HCT116 (cell line): Measurements from ENCODE around the gene CAPRIN2. TPM values are rescaled to one million over a fixed set of nuclear protein-coding genes. Genes with fewer than 3 reads are reported as not detected.

ENCODE experiments used
- ATAC-seq: fragments of 200-7000 bp; cut with Tn5 transposase; 2 replicates; pipeline ENCODE4 v1.9.1; 2020; ENCODE audit warnings: mild to moderate bottlenecking, moderate library complexity
- BruUV-seq: library from RNA; stranded (reverse); fragments of 400-500 nt; replicated peaks from 2 replicates; lab custom pipeline; 2021; lab: Mats Ljungman, UMichigan
- CTCF ChIA-PET: fragments of 300-600 bp; sonication (Branson Sonifier 250); formaldehyde crosslinking; loops from one replicate; lab custom pipeline; 2021; ENCODE audit warnings: antibody characterized with exemption; lab: Charles Lee
- POLR2A ChIA-PET: fragments of 300-600, 350-600 bp; sonication (Branson Sonifier 250); formaldehyde crosslinking; loops from one replicate; lab custom pipeline; 2021; ENCODE audit warnings: antibody characterized with exemption; lab: Charles Lee
- RAD21 ChIA-PET, 2 experiments: fragments of 300-600 bp; sonication (Branson Sonifier 250); formaldehyde crosslinking; loops; one replicate each; lab custom pipeline; 2023; ENCODE audit warnings: low total read pairs in 2 of 2; ENCODE audit not compliant: uncharacterized antibody in 2 of 2, unreplicated experiment in 2 of 2, low non-redundant PET in 1 of 2; lab: Charles Lee
- DNase-seq: peaks from one replicate; pipeline ENCODE4 v3.0.0-alpha.2; 2010; ENCODE audit warnings: low read depth, low spot score
- H2AFZ ChIP-seq: fragments of 200-600 bp; shearing (Covaris generic), sonication (generic); 2 replicates; pipeline ENCODE4 v1.6.1; 2017; ENCODE audit warnings: low read depth, mixed run types, mixed read lengths, antibody characterized with exemption, low read length; ENCODE audit not compliant: poor library complexity, severe bottlenecking
- H3K27ac ChIP-seq: 2 replicates; pipeline ENCODE4 v1.5.1; 2012; ENCODE audit warnings: low read depth, low read length
- H3K27me3 ChIP-seq: fragments of 200-600 bp; sonication (generic); 2 replicates; pipeline ENCODE4 v1.6.1; 2016; ENCODE audit warnings: mixed run types, low read length, mixed read lengths; ENCODE audit not compliant: insufficient read depth
- H3K36me3 ChIP-seq, 2 experiments: fragments of 200-500 bp in 1 of 2; fragments of 200-600 bp in 1 of 2; sonication (Bioruptor generic) in 1 of 2; sonication (generic) in 1 of 2; 2 replicates each; pipeline versions ENCODE4 v1.5.1 to v1.6.1; 2014 to 2016; ENCODE audit warnings: low read length in 2 of 2, inconsistent platforms in 1 of 2, mixed read lengths in 1 of 2, mixed run types in 1 of 2; ENCODE audit not compliant: insufficient read depth in 2 of 2, control insufficient read depth in 1 of 2
- H3K4me1 ChIP-seq, 2 experiments: fragments of 200-600 bp in 1 of 2; sonication (generic) in 1 of 2; 2 replicates each; pipeline versions ENCODE4 v1.5.1 to v1.6.1; 2012 to 2017; ENCODE audit warnings: low read length in 2 of 2, inconsistent platforms in 1 of 2, mild to moderate bottlenecking in 1 of 2, mixed read lengths in 1 of 2, mixed run types in 1 of 2, moderate library complexity in 1 of 2; ENCODE audit not compliant: insufficient read depth in 2 of 2, control insufficient read depth in 1 of 2
- H3K4me2 ChIP-seq: fragments of 200-600 bp; sonication (generic); 2 replicates; pipeline ENCODE4 v1.6.1; 2017; ENCODE audit warnings: mixed run types, low read length, mixed read lengths
- H3K4me3 ChIP-seq, 2 experiments: fragments of 200-600 bp in 1 of 2; sonication (generic) in 1 of 2; replicated peaks in 1 of 2; 2 replicates each; pipeline ENCODE4 v1.5.1; 2011 to 2016; ENCODE audit warnings: low read length in 2 of 2, control low read depth in 1 of 2, low read depth in 1 of 2, mild to moderate bottlenecking in 1 of 2, mixed read lengths in 1 of 2, mixed run types in 1 of 2
- H3K79me2 ChIP-seq: fragments of 200-600 bp; sonication (generic); 2 replicates; pipeline ENCODE4 v1.6.1; 2017; ENCODE audit warnings: mild to moderate bottlenecking, mixed run types, low read length, moderate library complexity, mixed read lengths; ENCODE audit not compliant: insufficient read depth
- H3K9ac ChIP-seq: fragments of 200-600 bp; sonication (generic); 2 replicates; pipeline ENCODE4 v1.6.1; 2016; ENCODE audit warnings: low read length, mixed read lengths
- H3K9me2 ChIP-seq: fragments of 200-600 bp; sonication (generic), shearing (Covaris generic); 2 replicates; pipeline ENCODE4 v1.6.1; 2017; ENCODE audit warnings: mixed run types, mild to moderate bottlenecking, moderate library complexity; ENCODE audit not compliant: insufficient read depth
- H3K9me3 ChIP-seq, 2 experiments: fragments of 200-500 bp in 1 of 2; fragments of 200-600 bp in 1 of 2; sonication (Bioruptor generic) in 1 of 2; sonication (generic) in 1 of 2; 2 replicates each; pipeline ENCODE4 v1.6.1; 2014 to 2017; ENCODE audit warnings: low read length in 2 of 2, mixed read lengths in 2 of 2, inconsistent platforms in 1 of 2, low read depth in 1 of 2, mild to moderate bottlenecking in 1 of 2, mixed run types in 1 of 2, moderate library complexity in 1 of 2; ENCODE audit not compliant: control insufficient read depth in 1 of 2, insufficient read depth in 1 of 2
- H4K20me1 ChIP-seq: fragments of 200-600 bp; sonication (generic), shearing (Covaris generic); 2 replicates; pipeline ENCODE4 v1.6.1; 2017; ENCODE audit warnings: mixed run types, mild to moderate bottlenecking, moderate library complexity; ENCODE audit not compliant: insufficient read depth
- CBX3 ChIP-seq: IDR thresholded peaks from 2 replicates; pipeline ENCODE4 v1.6.1; 2012; ENCODE audit warnings: low read depth
- CEBPB ChIP-seq: IDR thresholded peaks from 2 replicates; pipeline ENCODE4 v1.6.1; 2012; ENCODE audit warnings: low read depth
- CTCF ChIP-seq, 3 experiments: fragments of 200-600 bp in 1 of 3; sonication (generic) in 1 of 3; IDR thresholded peaks in 2 of 3; conservative IDR thresholded peaks in 1 of 3; 2 replicates each; pipeline ENCODE4 v1.5.1; 2012 to 2017; ENCODE audit warnings: low read depth in 2 of 3, low read length in 2 of 3, antibody characterized with exemption in 1 of 3, borderline replicate concordance in 1 of 3, control low read depth in 1 of 3, mild to moderate bottlenecking in 1 of 3, mixed read lengths in 1 of 3, mixed run types in 1 of 3, moderate library complexity in 1 of 3; ENCODE audit not compliant: insufficient read depth in 1 of 3
- ELF1 ChIP-seq: IDR thresholded peaks from 2 replicates; pipeline ENCODE4 v1.6.1; 2012; ENCODE audit warnings: low read depth, borderline replicate concordance
- EZH2 ChIP-seq: fragments of 200-600 bp; sonication (generic); IDR thresholded peaks from 2 replicates; pipeline ENCODE4 v1.6.1; 2017; ENCODE audit warnings: antibody characterized with exemption, mixed run types
- EZH2phosphoT487 ChIP-seq: fragments of 200-600 bp; IDR thresholded peaks from 2 replicates; pipeline ENCODE4 v1.6.1; 2018; ENCODE audit warnings: antibody characterized with exemption, borderline replicate concordance
- FOSL1 ChIP-seq: IDR thresholded peaks from 2 replicates; pipeline ENCODE4 v1.6.1; 2012; ENCODE audit warnings: low read depth
- JUND ChIP-seq: IDR thresholded peaks from 2 replicates; pipeline ENCODE4 v1.6.1; 2012
- MAX ChIP-seq: IDR thresholded peaks from 2 replicates; pipeline ENCODE4 v1.6.1; 2012
- POLR2A ChIP-seq: IDR thresholded peaks from 2 replicates; pipeline ENCODE4 v1.7.0; 2011; ENCODE audit warnings: borderline replicate concordance; ENCODE audit not compliant: insufficient read depth, insufficient read length; ENCODE audit errors: extremely low read depth
- POLR2AphosphoS5 ChIP-seq: IDR thresholded peaks from 2 replicates; pipeline ENCODE4 v1.6.1; 2011; ENCODE audit warnings: mild to moderate bottlenecking, low read depth, low read length, moderate library complexity
- RAD21 ChIP-seq: IDR thresholded peaks from 2 replicates; pipeline ENCODE4 v1.6.1; 2012; ENCODE audit warnings: low read depth, mild to moderate bottlenecking
- SIN3A ChIP-seq: IDR thresholded peaks from 2 replicates; pipeline ENCODE4 v1.6.1; 2012; ENCODE audit warnings: low read depth
- SP1 ChIP-seq: IDR thresholded peaks from 2 replicates; pipeline ENCODE4 v1.6.1; 2012; ENCODE audit warnings: low read depth
- TCF7L2 ChIP-seq: IDR thresholded peaks from 2 replicates; pipeline ENCODE4 v1.7.0; 2011; ENCODE audit warnings: borderline replicate concordance, inconsistent platforms; ENCODE audit not compliant: insufficient read depth, insufficient read length; ENCODE audit errors: extremely low read depth
- ZBTB33 ChIP-seq: IDR thresholded peaks from 2 replicates; pipeline ENCODE4 v1.6.1; 2011; ENCODE audit warnings: mild to moderate bottlenecking, low read length, moderate library complexity; ENCODE audit not compliant: insufficient replicate concordance; ENCODE audit errors: extremely low read depth
- ZFX ChIP-seq: fragments of 450-650 bp; IDR thresholded peaks from 2 replicates; pipeline ENCODE4 v1.6.1; 2017
- ZNF274 ChIP-seq: fragments of 200-500 bp; sonication (Bioruptor generic); IDR thresholded peaks from 2 replicates; pipeline ENCODE4 v1.6.1; 2014; ENCODE audit warnings: mild to moderate bottlenecking, low read depth, low read length, inconsistent platforms
- intact Hi-C: fragments of 100-400 bp; cut with micrococcal nuclease; formaldehyde crosslinking; loops from 2 replicates; pipeline ENCODE4 v1.10.0; 2022
- total RNA-seq: library from RNA; stranded (reverse); gene quantifications from one replicate; pipeline ENCODE4 v1.2.1, GENCODE V29; 2021; ENCODE audit not compliant: unreplicated experiment

Gene CAPRIN2
- total RNA-seq, 1 experiment from 2014 or later, result 30.8 TPM

- Histone ChIP-seq H3K9me2 (no peaks in the 10 kb centered on the region), H3K27me3 (no peaks in the 10 kb centered on the region), H3K4me1 (peaks cover 30 to 61% of the 10 kb centered on the region in 2 experiments), H3K9ac (peak overlapping the region; percentile 82), H2AFZ (peak overlapping the region; percentile 23), H3K79me2 (peaks cover 5% of the 10 kb centered on the region; the same call in 1 of the 2 replicates), H3K36me3 (peaks cover 0 to 2% of the 10 kb centered on the region in 2 experiments; a peak in 1 of 4 replicates), H3K4me3 (peak overlapping the region; percentile 75 to 76), H3K27ac (peak overlapping the region; percentile 99), H4K20me1 (no peaks in the 10 kb centered on the region), H3K4me2 (peak overlapping the region; percentile 96), H3K9me3 (no peaks in the 10 kb centered on the region)
- DNase-seq, result peak; percentile 94
- ChIA-PET RAD21 (interaction anchor here (0.6 to 1.5 kb wide), 2 partner anchors 38 to 40 kb away, joined by 3 to 4 read pairs; partner anchors contain the start of gene CAPRIN2 (in 1 of the 2)), CTCF (interaction anchor here (1.3 kb wide), 1 partner anchor 1275 kb away, joined by 4 read pairs; no protein-coding TSS in a partner anchor), POLR2A (interaction anchor here (0.6 to 3.4 kb wide), 3 partner anchors 40 to 940 kb away, joined by 3 to 27 read pairs (median 3); partner anchors contain the start of gene CAPRIN2)
- ATAC-seq, result peak; percentile 74
- TSS peak; percentile 91 for BruUV-seq
- intact Hi-C loops, result loop anchor here (1.0 to 5.0 kb wide), 2 partner anchors 39 to 97 kb away; partner anchors contain the start of gene IPO8
- TF ChIP-seq CBX3 (peak; percentile 86; the same call in 1 of the 2 replicates), EZH2 (no peak), ZNF274 (no peak), RAD21 (peak; percentile 44), TCF7L2 (no peak), POLR2AphosphoS5 (no peak; the same call in 1 of the 2 replicates), SP1 (peak; percentile 96), CEBPB (peak; percentile 83), EZH2phosphoT487 (no peak), MAX (peak; percentile 91), CTCF (IDR thresholded peaks at IDR 0.05 in 2 of 3, conservative IDR thresholded peaks at IDR 0.05 in 1 of 3; ENCODE audit: borderline replicate concordance in 1 of 3, insufficient read depth in 1 of 3, low read depth in 2 of 3, low read length in 2 of 3) (no peak), SIN3A (peak; percentile 89), POLR2A (peak; percentile 17), JUND (peak; percentile 94), ZFX (no peak), ELF1 (no peak), FOSL1 (peak; percentile 90), ZBTB33 (no peak)
Measured at GRCh38 chr12:30794591-30795409, 40.0 kb upstream of the CAPRIN2 start.
